Left cardiac atrium (tissue), 4 donors: Measurements from ENCODE around the gene GLOD4. TPM values are rescaled to one million over a fixed set of nuclear protein-coding genes. Genes with fewer than 3 reads are reported as not detected.
"Not testable (repeated sequence)": the region's sequence is repeated elsewhere in the genome, so short reads cannot be mapped to it uniquely, and the experiment has no call there.

Experiments used
- ATAC-seq, 2 donors: fragments of 200-7000 bp; cut with Tn5 transposase; one replicate each; pipeline ENCODE4 v1.9.1; 2020; ENCODE audit warnings: mild to moderate bottlenecking in 2 of 2, moderate library complexity in 2 of 2
- DNase-seq: peaks from one replicate; pipeline ENCODE4 v3.0.0-alpha.2; 2020
- intact Hi-C, 2 donors: fragments of 100-400 bp; cut with DNase I; formaldehyde crosslinking; loops; one replicate each; pipeline versions ENCODE4 v1.14.1 to v1.15.1; 2022 to 2023
- long read RNA-seq: library from polyadenylated mRNA; unstranded; transcript quantifications from one replicate; pipeline ENCODE4 v2.0.0, GENCODE V29; 2021
- total RNA-seq, 2 donors: library from RNA; stranded (reverse); fragmentation: NEBNext Ultra II Directional; extraction: Animal tissue kit (Norgen Biotek cat#: 25700); gene quantifications; one replicate each; pipeline ENCODE4 v1.2.1, GENCODE V29; 2021
- donor health status: DM: no; HTN: yes; CAD: no.
- donor health status: DM: no; HTN: yes; CAD: no; lungs with severe emphysema.
- donor health status: DM: yes; HTN: yes; CAD: no.
- donor health status: Dilated cardiomyopathy.

Gene GLOD4, protein sequence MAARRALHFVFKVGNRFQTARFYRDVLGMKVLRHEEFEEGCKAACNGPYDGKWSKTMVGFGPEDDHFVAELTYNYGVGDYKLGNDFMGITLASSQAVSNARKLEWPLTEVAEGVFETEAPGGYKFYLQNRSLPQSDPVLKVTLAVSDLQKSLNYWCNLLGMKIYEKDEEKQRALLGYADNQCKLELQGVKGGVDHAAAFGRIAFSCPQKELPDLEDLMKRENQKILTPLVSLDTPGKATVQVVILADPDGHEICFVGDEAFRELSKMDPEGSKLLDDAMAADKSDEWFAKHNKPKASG
- total RNA-seq, result 10 to 100 TPM; 32.7 to 41.1 TPM
- long read RNA-seq, transcript GLOD4-202 (9 exons, 2,059 nt), result major isoform, 44 of 47 reads
- long read RNA-seq, partial matches to known transcripts, result 0 of 47 reads
- long read RNA-seq, other reads (novel, unspliced or antisense), result 1 of 47 reads

DNA sequence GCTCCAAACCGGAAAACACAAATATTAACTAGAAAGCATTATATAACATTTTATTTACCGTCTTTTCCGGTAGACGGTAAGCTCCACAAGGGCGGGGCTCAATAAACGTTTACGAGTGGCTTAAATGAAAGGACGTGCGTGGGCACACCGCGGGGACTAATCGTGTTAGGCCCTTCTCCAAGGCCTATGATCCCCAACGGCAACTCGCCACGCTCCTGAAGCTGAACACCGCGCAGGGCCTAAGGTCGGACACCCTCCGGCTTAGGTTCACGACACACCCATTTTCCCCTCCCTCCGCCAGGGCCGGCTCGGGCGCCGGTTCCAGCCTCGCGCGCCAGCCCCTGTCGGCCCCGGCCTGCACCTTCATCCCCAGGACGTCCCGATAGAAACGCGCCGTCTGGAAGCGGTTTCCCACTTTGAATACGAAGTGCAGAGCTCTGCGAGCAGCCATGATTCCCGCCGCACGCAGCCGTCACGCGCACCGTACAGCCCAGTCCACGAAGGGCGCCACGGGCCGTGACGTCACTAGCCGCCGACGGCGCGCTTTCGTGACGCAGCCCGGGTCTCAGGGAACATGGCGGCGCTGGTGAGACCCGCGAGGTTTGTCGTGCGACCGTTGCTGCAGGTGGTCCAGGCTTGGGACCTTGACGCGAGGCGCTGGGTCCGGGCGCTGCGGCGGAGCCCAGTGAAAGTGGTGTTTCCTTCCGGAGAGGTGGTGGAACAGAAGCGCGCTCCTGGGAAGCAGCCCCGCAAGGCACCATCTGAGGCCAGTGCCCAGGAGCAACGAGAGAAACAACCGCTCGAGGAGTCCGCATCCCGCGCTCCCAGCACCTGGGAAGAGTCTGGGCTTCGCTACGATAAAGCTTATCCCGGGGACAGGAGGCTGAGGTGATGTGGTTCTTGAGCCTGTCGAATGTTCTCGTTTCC is at the start of gene GLOD4, which contains the start of gene MRM3:
Gene GLOD4 (minus strand): TSS at position 476 of the 927 bp plus-strand sequence. CDS start 25 bp downstream, at position 451.
Gene MRM3 (plus strand): TSS at position 549 of the 927 bp plus-strand sequence. CDS start 26 bp downstream, at position 575.
- peak; percentile 94 for DNase-seq
- peak; percentile 99 for ATAC-seq
- intact Hi-C loops, result loop anchor here in 1 of 2 donors (5.0 kb wide), 1 partner anchor 200 kb away; no protein-coding TSS in a partner anchor

DNA sequence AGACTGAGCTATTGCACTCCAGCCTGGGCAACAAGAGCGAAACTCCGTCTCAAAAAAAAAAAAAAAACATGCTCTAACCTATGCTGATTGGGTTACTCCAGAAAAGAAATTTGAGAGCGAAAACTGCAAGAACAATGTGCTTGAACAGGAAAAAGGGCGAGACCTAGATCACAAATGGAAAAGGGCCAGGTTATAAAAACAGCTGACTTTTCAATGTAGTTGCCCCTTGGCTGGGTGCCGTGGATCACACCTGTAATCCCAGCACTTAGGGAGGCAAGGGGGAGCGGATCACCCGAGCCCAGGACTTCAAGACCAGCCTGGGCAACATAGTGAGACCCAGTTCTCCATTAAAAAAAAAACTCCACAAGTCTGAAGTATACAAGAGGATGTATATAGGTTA is 48.9 kb upstream of the GLOD4 start:
- intact Hi-C loops, result no loop called here
- ATAC-seq (no peak), DNase-seq (no peak)

DNA sequence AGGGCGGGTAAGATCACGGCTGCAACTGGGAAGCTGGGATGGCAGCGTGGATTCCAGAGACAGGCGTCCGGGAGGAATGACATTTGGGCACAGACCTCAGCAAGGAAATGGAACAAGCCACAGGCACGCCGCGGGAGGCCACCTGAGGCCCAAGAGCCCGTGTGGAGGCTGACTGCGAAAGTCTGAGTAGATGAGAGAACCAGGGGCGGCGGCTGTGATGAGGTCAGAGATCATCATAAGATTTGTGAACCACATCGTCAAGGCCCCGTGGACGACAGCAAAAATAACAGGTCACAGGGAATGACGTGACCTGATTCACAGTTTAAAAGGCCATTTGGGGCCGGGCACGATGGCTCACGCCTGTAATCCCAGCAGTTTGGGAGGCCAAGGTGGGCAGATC is 48.3 kb upstream of the GLOD4 start:
- intact Hi-C loops, result no loop called here
- DNase-seq (no peak), ATAC-seq (no peak)

DNA sequence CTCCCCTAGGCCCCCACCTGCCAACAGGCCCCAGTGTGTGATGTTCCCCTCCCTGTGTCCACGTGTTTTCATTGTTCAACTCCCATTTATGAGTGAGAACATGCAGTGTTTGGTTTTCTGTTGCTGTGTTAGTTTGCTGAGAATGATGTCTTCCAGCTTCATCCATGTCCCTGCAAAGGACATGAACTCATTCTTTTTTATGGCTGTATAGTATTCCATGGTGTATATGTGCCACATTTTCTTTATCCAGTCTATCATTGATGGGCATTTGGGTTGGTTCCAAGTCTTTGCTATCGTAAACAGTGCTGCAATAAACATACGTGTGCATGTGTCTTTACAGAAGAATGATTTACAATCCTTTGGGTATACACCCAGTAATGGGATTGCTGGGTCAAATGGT is 47.5 kb upstream of the GLOD4 start:
- DNase-seq, ATAC-seq, intact Hi-C loops: not testable (repeated sequence)

DNA sequence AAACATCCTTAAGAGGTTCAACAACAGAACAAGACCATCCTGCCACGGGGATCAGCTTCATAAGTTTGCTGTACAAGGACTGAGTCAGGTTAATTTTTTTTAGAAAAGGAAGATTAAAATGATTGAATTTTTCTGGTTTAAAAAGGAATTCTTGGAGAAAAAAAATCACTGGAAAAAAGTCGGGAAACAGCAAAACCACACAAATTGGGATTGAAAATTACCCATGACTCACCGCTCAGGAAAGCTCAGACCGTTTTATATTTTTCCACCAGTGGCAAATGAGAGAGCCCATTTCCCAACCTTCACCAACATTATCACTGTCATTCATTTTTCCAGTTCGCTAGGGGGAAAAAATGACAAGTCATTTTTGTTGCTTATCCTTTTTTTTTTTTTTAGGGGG is 46.7 kb upstream of the GLOD4 start:
- intact Hi-C loops, result no loop called here
- ATAC-seq, result no peak

DNA sequence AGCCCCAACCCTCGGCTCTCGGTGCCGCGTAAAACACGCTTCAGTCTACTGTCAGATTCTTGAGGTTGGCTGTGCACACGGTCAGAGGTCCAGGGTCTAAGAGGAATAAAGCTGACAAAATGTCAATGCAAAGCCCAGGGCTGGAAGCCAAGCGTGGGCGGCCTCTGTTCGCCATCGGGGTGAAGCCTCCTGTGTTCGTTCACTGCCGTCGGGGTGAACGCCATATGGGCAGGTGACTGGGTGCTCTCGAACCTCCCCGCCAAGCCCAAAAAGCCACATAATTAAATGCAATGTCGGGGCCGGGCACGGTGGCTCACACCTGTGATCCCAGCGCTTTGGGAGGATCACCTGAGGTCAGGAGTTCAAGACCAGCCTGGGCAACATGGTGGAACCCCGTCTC is 44.7 kb upstream of the GLOD4 start:
- intact Hi-C loops, result no loop called here
- DNase-seq, result no peak
- ATAC-seq, result no peak

More for the DNA sequence above, 46.7 kb upstream of the GLOD4 start:
- DNase-seq, result no peak

DNA sequence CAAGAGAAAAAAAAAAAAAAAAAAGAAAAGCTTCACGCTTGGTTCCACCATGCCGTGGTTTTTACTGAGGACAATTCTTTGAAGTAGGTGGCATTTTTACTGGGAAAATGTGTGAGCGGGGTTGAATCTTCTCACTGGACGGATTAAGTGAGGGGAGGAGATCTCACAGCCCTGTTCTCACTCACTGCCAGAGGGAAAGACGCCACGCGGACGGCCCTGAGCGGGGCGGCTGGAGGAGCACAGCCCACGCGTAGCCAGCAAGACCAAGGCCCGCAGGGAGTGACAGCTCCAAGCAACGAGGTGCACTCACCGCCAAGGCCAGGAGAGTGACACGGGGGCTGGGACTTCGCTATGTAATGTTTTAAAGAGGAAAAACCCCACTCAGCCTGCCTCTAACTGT is 43.1 kb upstream of the GLOD4 start:
- intact Hi-C loops, result no loop called here
- ATAC-seq, result peak in 1 of 2 donors; percentile 50
- no peak for DNase-seq

DNA sequence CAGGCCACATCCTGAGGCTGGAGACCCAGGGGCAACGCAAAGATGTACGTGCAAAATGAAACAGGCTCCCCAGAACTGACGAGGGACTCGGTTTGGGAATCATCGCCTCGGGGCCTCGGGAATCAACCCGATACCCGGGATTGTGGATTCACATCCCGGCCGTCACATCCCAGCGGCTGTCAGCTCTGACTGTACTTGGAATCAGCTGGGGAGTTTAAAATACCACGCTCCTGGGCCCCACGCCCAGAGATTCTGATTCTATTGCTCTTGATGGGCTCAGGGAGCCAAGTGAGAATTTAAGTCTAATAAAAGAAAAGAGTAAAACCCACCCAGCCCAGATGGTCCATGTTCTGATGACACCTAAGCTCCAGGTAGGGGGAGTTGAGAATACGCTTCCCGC is 42.3 kb upstream of the GLOD4 start:
- DNase-seq (no peak), ATAC-seq (peak in 1 of 2 donors; percentile 59)
- intact Hi-C loops, result no loop called here

DNA sequence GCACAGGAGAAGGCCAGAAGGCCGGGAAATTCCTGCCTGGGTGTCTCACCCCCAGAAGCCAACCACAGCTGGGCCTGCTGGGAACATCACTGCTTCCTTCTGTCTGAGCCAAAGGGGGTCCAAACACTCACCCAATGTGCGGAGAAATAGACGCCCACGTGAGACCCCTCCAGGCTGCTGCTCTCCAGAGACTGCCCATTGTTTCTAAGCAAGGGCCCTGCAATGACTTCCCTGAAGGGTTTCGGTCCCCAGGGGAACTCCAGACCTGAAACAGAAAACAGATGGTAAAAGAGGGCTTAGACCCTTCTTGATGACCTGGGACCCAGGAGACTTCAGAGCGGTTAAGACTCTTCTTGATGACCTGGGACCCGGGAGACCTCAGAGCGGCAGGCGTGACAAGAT is 41.4 kb upstream of the GLOD4 start:
- intact Hi-C loops, result no loop called here
- ATAC-seq (no peak), DNase-seq (no peak)

DNA sequence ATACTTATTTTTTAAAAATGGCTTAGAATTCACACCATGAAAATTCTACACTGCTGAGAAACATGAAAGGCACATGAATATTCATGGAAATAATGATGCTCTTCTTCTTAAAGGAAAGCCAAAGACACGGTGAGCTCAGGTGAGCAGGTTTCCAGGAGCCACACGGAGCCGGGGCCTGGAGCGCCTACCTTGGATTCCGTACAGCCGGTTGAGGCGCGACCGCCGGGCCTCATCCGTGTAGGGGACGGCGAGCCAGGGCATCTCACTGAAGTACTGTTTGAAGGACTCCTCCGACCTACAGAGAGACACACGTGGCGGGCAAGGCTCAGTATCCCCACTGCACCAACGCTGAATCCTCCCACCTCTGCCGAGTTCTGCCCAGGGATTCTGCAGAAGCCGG is 37.2 kb upstream of the GLOD4 start:
- no peak for ATAC-seq
- DNase-seq, result no peak
- intact Hi-C loops, result no loop called here

DNA sequence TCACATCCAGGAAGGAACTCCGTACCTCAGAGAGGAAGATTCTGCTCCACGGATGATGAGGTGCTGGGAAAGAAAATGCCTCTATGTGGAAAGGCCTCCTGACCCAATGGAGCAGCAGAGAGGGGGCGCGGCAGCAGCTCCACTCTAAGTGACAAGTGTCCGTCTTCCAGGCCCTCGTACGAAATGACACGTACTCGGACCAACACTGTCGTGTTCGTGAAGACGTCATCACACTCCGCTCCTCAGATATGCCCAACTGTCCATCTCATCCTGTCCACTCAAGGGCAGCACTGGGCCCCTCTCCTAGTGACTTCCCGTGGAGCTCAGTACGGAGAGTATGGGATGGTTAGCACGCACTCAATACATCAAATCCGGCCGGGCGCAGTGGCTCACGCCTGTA is 32.3 kb upstream of the GLOD4 start:
- no peak for ATAC-seq
- intact Hi-C loops, result no loop called here
- no peak for DNase-seq

DNA sequence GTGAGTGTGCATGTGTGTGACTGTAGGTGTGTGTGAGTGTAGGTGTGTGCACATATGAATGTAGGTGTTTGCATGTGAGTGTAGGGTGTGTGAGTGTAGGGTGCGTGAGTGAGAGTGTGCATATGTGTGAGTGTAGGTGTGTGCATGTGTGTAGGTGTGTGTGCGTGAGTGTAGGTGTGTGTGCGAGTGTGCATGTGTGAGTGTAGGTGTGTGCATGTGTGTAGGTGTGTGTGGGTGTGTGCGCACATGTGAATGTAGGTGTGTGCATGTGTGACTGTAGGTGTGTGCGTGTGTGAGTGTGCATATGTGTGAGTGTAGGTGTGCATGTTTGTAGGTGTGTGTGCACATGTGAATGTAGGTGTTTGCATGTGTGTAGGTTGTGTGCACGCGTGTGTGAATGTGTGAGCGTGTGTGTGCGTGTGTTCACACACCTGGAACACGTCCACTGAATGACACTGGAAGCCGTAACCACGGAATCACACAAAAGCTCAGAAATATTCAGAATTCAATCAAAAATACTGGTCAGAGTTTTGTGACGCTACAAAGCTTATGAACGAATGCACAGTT is 30.6 kb upstream of the GLOD4 start:
- ATAC-seq (no peak), DNase-seq (no peak)
- intact Hi-C loops, result no loop called here

DNA sequence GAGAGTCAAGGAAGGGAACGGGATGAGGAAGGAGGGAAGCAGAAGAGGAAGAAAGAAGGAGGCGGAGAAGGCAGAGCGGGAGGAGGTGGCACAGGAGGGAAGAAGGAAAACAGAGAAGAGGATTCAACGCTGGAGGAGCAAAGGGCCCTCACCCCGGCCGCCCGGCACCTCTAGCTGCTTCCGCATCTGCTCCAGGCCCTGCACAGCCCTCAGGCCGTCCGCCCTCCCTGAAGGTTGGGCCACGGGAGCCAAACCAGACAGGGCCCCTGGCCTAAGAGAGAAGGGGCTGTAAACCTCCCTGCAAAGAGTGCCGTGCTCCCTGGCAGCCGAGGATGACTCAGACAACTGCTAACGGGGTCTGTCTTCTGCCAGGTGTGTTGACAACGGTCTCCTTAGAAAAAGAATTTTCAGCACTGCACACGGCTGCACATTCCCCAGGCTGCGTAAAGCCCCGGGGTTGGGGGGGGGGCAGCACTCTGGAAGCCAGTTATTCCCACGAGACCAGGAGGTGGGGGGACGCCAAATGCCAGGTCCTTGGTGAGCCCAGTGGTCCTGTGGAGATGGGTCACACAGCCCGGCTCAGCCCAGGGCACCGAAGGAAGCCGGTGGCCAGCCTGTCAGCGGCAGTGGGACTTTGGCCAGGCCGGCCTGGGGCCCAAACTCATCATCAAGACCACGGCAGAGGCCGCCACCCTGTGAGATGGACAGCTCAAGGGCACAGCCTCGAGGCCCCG is 29.1 kb upstream of the GLOD4 start:
- intact Hi-C loops, result no loop called here
- ATAC-seq (no peak), DNase-seq (no peak)

DNA sequence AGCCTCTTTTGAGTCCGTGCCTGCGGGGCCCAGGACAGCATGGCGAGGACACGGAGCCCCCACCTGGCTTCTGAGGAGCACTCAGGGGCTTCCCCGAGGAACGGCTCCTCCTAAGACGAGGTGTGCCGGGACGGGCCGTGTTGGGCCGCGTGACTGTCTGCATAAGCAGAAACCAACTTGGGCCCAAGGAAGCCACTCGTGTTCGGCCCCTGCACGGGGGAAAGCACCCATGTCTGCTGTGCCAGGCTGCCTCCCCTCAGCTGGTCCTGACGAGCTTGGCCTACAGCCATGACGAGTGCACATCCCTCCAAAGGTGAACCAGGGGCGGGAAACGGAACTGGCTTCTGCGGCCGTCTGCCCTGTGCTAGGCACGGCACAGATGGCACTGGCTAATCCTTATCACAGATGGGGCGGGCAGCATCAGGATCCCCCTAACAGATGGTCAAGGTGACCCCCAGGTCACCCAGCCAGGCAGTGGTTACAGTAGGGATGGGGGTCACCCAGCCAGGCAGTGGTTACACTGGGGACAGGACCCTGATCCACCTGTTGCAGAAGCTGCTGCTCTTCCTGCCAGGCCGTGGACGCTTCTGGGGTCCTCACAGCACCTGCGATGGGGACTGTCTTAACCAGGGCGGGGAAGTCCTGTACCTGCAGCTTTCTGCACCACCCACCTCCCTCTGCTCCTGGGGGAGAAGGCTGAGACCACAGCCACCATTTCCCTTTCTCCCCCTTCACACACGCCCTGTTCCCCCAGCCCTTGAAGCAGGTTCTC is 25.6 kb upstream of the GLOD4 start:
- DNase-seq (no peak), ATAC-seq (no peak)
- intact Hi-C loops, result no loop called here

DNA sequence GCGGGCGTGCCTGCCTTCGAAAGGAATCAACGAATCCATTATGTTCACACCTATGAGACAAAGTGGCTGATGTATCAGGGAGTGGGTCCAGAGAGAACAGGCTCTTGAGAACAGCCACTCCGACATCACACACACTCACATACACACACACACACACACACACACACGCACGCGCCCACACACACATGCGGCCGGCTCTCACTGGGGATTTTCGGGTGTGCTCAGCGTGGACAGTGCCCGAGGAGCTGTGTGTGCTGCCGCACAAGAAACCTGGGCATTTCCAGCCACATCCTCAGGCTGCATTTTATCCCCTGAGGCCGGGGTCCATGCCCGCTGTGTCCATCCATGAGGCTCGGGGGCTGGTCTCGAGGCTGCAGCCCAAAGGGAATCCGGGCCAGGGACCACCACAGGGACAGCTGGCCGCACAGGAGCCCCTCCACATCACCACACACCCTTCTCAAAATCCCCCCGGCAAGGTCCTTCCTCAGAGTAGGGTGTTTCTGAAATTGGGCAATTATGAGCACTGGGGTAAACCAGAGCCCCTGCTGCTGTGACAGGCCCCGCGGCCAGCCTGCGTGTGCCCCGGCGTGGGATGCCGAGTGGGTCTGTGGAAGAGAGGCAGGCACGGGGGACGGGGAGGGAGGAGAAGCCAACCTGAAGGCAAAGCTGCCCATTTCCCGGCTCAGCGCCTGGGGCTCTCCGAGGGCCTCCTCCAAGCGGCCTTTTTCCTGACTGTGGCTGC is 24.9 kb upstream of the GLOD4 start:
- ATAC-seq, result no peak
- no peak for DNase-seq
- intact Hi-C loops, result no loop called here

DNA sequence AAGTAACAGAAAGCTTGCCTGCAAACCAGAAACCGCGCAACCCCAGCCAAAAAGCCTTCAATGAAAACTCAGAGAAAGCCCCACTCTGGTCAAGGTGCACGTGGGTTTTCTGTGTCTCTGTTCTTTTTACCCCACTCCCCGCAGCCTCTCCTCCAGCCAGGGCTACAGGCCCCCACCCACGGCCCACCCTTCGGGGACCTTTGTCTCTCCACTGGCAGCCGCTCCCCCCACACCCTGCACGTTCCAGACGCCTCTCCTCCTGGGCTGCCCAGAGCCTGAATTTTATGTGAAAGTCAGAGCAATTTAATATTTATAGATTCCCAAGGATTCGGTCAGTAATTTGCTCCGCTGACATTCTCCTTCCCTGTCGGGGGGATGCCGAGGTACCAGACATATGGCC is 24.3 kb upstream of the GLOD4 start:
- DNase-seq (no peak), ATAC-seq (no peak)
- intact Hi-C loops, result no loop called here

DNA sequence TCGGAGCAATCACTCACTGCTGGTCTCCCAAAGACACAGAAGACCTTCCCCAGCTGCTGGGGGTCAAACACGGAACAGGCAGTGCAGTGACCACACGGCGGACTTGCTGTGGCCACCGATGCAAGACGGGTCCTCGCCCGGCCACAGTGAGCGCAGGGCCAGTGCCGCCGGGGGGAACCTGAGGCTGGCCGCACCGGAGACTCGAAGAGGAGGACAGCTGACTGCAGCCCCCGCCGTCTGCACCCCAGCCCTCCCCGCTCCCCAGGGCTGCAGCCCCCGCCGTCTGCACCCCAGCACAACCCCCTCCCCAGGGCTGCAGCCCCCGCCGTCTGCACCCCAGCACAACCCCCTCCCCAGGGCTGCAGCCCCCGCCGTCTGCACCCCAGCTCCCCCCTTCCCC is 23.8 kb upstream of the GLOD4 start:
- DNase-seq, ATAC-seq, intact Hi-C loops: not testable (repeated sequence)
